T-helper 1 cell treated with Interleukin-12 subunit alpha and Interleukin-12 subunit beta and Interleukin-4 antibody, amounts not matched to agents 30 ng/mL and 1 ng/mL, for 36 hours (primary cell): ENCODE measurements around the gene ABCD3. TPM values are rescaled to one million over a fixed set of nuclear protein-coding genes. Genes with fewer than 3 reads are reported as not detected.

Experiments
- intact Hi-C: fragments of 100-400 bp; cut with micrococcal nuclease; formaldehyde crosslinking; loops from one replicate; pipeline ENCODE4 v1.15.1; 2024
- total RNA-seq: library from RNA; stranded (reverse); gene quantifications from 2 replicates; pipeline ENCODE4 v1.2.3, GENCODE V29; 2022

ABCD3 gene
- total RNA-seq, 1 donor from 2014 or later = 23.6 TPM

DNA sequence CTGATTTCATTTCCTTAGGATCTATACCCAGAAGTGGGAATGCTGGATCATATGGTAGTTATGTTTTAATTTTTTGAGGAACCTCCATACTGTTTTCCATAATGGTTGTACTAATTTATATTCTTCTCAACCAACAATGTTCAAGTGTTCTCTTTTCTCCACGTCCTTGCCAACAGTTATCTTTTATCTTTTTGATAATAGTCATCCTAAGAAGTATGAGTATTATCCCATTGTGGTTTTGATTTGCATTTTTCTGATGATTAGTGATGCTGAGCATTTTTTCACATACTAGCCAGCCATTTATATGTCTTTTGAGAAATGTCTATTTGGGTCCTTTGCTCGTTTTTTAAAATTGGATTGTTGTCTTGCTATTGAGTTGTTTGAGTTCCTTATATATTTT, 38.5 kb downstream of the ABCD3 start:
- intact Hi-C loops = no loop called here

DNA sequence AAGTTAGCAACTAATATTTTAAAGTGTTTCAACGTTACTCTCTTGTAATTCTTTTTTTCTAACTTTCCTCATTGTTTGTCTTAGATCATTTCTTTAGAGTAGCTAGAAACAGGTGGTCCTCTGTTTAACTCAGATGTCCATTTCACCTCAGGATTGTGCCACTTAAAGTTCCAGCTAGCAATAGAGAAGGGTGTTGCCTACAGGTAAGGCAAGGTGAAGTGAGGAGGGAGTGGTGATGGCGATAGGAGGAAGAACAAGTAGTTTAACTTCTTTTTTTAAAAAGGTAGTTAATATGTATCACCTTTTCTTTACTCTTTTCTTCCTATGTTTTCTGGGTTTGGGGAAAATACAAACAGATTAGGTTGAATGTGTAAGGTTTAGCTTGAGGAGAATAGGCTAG, 44.4 kb downstream of the ABCD3 start:
- intact Hi-C loops = loop anchor here (1.0 to 10.0 kb wide), 5 partner anchors 125 to 583 kb away; partner anchors contain the start of genes ARHGAP29 and DNTTIP2

DNA sequence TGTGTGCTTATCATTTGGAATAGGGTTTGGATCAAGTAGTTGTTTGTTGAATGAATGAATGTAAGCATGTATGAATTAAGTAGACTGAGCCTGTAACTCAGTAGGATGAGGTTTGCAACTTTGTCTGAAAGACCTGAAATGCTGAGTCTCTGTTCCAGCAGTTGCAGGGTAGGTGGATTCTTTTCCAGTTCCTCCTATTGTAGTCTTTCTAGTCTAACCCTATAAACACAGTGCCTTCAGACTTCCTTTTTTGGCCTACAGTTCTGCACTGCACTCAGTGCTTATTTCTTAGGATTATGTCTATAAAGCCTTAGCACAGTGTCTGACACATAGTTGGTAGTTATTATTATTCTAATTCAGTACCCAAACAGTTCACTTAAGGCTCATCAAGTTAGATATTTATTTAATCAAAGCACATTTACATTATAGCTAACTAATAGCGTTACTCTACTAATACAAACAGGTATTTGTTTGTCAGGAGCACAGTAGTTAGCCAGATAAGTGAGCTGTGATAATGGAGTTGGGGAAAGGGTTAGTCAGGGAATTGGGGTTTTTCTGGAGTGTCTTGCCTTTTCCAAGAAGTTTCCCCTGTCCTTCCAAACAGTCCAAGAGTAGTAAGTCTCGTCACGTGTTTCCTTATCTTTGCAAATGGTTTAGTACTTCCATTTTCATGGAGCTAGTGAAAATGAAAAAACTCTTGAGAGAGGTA, 45.0 kb downstream of the ABCD3 start:
- intact Hi-C loops = loop anchor here (1.0 to 10.0 kb wide), 5 partner anchors 126 to 584 kb away; partner anchors contain the start of genes ARHGAP29 and DNTTIP2

DNA sequence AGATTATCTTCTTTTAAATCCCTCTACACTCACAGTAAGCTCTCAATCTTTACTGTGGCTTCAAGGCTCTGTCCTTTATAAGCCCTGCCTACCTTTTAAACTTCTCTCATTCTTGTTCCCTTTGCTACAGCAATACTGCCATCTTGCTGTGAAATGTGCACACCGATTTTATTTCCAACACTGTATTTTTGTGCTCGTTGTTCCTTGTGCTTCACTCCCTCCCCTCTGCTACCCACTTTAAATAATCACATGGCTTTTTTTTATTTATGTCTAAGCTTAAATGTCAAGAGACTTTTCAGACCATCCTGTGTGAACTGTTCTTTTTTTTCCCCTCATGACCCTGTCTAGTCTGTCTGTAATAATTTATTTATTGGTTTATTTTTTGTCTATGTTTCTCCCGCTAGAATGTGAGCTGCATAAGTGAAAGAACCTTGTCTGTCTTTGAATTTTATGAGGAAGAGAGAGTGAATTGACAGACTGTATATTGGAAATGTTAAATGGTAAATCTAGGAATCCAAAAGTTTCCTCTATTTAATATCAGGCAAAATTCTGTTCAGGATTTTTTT, 45.7 kb downstream of the ABCD3 start:
- intact Hi-C loops = loop anchor here (1.0 to 10.0 kb wide), 5 partner anchors 127 to 585 kb away; partner anchors contain the start of genes ARHGAP29 and DNTTIP2

DNA sequence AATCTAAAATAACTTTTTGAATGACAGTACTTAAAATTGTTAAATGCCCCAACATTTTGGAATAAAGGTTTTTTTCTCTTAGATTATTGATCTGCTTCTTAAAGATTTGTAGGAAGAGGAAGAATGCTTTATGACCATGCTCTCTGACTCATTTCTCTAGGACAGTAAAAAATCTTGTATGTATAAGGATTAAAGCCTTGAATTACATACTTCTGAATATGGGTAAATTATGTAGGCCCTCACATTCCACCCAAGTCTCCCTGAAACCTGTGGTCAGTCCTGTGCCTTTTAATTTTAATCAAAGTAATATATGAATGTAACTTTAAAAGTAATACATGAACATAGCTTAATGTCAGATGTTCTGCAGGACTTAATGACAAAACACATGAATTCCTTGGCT, 50.5 kb downstream of the ABCD3 start:
- intact Hi-C loops = loop anchor here (10.0 kb wide), 1 partner anchor 234 kb away; the partner anchor contains the start of gene ARHGAP29

DNA sequence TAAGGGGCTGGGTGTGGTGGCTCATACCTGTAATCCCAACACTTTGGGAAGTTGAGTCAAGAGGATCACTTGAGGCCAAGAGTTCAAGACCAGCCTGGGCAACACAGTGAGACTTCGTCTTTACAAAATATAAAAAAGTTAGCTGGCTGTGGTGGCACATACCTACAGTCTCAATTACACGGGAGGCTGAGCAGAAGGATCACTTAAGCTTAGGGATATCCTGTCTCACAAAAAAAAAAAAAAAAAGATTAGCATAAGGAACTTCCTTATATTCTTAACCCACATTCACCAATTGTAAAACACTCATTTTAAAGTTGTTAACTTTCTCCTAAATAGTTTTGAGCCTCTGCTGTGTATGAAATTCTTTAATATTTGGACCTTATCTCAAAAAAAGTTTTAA, 53.1 kb downstream of the ABCD3 start:
- intact Hi-C loops = no loop called here

DNA sequence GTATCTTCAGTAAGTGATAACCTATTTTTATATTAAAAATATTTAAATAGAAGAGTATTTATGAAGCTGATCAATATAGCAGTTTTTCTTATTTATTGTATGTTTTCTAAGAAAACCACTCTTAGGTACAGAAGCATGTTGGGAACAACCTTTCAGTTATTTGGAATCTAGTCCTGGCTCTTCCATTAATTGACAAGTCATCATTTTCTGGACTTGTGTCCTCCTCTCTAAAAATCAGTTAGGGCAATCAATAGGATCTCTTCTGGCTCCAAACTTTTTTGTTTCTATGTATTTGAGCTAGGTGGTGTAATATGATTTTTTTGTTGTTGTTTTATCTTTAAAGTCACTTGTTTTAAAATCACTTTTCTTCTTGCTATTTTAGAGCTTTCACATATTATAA, 57.0 kb downstream of the ABCD3 start:
- intact Hi-C loops = no loop called here

DNA sequence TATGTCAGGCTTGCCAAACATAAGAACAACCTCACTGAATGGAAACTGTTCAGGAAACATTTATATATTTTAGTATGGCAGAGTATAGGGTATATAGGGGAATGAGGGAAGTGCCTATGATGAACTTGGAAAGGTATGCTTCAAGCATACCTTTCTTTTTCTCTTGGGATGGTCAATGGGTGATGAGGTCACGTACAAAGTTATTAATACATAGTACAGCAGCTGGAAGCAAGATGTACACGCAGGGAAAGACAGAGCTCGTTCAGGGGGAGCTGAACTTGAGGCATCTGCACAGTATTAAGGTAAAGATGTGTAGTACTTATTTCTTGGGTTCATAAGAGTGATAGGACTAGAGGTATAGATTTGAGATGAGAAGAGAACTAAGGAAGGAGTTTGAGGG, 61.5 kb downstream of the ABCD3 start:
- intact Hi-C loops = loop anchor here (2.0 to 5.0 kb wide), 2 partner anchors 417 to 563 kb away; no protein-coding TSS in a partner anchor

DNA sequence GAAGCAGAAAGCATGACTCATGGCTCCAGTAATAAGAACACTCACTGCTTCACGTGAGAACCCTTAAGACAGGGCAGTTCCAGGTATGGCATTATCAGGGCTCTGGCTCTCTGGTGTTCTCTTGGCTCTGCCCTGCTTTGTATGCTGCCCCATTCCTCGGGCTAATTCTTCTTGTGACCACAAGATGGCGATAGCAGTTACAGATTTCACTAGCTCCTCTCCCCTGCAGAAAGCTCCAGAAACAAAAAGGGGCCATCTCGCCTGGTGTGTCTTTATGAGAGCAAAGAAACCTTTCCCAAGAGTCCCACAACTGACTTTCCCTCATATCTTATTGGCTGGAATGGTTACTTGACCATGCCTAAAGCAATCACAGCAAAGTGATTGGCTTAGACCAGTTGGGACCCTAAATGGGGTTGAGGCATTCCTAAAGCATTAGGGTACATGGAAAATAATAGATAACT, 63.3 kb downstream of the ABCD3 start:
- intact Hi-C loops = loop anchor here (1.0 to 5.0 kb wide), 4 partner anchors 325 to 561 kb away; no protein-coding TSS in a partner anchor

DNA sequence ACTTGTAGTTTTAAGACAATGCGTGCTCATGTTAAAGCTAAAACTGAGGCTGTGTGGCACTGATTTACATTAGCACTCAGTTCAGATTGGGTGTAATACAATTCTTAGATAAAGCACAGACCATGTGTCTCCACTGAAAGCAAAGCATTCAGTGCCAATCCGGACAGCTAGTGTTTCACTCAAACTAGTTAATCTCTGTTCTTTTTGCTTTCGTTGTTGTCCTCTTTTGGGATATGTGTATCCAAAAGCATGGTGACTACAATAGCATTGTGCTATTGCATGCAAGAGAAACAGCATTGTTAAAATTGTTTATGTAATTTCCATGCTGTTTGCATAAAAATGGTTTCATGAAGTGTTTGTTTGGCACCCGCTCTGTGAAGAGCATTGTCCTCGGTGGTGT, 68.8 kb downstream of the ABCD3 start:
- intact Hi-C loops = no loop called here

DNA sequence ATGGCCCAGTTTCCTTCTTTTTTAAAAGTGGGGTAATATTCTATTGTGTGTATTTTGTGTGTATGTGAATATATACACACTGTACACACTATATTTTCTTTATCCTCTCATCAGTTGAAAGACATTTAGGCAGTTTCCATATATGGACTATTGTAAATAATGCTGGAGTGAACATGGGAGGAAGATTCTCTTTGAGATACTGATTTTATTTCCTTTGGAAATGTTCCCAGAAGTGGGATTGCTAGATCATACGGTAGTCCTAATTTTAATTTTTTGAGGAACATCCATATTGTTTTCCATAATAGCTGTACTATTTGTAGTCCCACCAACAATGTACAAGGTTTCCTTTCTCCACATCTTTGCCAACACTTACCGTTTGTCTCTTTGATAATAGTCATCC, 72.4 kb downstream of the ABCD3 start:
- intact Hi-C loops = no loop called here

DNA sequence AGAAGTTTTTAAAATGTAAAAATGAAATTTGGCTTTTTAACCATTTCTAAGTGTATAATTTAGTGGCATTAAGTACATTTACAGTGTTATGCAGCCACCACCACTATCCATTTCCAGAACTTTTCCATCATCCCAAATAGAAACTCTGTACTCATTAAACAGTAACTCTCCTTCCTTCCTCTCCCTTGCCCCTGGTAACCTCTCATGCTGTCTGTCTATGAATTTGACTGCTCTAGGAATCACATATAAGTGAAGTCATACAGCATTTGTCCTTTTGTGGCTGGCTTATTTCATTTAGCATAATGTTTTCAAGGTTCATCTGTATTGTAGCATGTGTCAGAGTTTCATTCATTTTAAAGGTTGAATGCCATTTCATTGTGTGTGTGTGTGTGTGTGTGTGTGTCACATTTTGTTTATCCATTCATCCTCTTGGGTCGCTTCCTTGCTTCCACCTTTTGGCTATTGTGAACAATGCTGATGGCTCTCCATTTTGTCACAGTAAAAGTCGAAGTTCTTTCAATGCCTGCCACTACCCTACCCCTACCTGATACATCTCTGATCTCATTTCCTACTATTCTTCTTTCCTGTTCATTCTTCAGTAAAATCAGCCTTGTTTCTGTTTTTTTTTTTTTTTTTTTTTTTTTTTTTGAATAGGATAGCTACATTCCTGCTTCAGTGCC, 78.0 kb downstream of the ABCD3 start:
- intact Hi-C loops = no loop called here

DNA sequence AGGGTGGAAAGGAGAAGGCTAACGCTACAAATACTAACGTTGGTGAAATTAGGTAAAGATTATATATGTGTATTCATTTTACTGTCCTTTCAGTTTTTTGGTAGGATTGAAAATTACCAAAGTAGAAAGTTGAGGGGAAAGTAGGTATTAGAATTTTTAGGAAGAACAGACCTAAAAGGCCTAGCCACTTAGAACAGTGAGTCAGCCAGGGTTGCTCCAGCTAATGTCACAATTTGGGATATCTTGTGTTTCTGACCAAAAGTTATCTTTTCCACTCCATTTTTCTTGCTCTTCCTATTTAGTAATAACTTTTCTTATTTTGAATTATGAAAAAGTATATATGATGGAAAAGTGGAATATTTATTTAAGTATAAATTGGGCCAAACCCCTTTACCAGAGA, 83.2 kb downstream of the ABCD3 start:
- intact Hi-C loops = no loop called here

DNA sequence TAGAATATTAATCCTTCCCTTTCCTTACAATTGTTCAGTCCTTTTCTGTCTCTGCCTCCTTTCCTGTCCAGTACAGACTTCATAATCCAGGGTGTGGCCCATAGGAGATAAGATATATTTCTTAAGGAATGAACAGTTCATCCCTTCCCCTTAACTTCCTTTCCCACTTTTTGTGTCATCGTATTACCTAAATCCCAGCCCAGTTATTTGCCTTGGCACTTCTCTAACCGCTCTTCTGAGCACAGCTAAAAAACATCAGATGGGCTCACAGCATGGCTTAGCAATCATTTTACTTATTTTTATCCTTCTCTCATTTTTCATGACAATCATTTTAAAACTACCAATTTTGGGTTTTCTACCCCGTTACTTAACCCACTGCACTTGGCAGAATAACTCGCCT, 83.7 kb downstream of the ABCD3 start:
- intact Hi-C loops = no loop called here

DNA sequence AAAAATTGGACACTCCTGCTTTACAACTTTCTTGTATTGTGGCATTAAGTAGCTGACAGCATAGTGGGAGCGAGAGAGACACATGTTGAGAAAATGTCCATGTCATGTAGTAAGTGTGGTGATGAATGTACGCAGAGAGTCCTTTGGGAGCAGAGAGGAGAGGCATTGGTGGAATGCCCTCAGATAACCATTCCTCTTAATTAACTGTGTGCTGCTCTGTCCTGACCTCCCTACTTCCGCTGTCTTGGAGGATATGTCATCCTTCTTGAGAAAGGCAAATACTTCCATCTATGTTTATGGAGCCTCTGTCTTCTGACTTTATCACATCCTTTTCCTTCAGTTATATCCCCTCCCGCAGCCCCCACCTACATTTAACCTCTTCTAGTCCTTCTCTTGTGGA, 85.0 kb downstream of the ABCD3 start:
- intact Hi-C loops = no loop called here

DNA sequence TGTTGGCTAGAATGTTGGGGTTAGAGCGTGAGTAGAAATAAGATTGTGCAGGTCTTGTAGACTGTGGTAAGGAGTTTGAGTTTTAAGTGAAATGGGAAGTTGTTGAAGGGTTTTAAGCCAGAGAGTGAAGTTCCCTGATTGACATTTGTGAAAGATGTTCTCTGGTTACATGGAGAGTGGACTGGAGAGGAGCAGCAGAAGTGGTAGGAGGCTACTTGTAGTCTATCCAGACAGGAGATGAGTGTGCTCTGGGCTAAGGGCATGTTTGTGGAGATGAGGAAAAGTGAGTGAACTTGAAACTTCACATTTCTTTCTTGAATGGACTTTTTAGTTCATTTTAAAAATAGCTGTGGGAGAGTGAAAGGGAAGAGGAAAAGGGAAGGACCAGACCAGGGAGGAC, 86.4 kb downstream of the ABCD3 start:
- intact Hi-C loops = no loop called here

DNA sequence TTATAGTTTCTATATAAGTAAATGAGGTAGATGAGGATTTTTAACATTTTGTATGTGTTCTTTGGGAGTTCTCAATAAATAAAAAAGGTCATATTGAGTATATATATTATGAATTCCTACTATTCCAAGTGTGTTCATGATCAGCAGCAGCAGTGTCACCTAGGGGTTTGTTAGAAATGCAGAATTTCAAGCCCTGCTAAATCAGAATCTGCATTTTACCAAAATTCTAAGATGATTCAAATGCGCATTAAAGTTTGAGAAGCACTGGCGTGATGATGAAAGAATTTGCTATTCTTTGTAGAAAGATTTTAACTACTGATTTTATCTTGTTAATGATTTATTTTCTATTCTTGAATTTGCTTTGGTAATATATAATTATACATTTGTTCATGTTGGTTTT, 94.6 kb downstream of the ABCD3 start:
- intact Hi-C loops = no loop called here

DNA sequence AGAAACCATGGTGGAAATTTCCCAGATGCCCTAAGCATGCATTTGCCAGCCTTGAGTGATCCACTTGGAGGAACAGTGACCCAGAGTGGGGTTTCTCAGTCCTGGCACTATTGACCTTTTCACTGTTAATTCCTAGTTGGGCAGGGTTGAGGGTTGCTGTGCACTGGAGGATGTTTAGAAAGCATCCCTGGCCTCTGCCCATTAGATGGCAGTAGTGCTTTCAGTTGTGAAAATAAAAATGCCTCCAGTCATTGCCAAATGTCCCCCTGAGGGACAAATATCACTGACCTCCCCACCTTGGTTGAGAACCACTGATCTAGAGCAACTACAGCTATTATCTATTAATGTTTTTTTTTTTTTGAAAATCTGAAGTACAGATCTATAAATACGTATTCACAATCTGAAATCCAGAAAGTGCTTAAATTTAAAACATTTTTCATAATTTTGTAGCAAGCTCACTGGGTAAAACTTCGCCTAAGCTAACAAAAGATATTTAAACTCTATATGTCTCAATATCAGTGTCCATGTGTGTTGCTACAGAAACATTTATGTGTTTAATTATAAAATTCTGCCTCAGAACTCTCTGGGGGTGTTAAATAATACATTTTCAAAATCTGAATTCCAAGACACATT, 96.0 kb downstream of the ABCD3 start:
- intact Hi-C loops = loop anchor here (1.0 to 2.0 kb wide), 3 partner anchors 288 to 529 kb away; no protein-coding TSS in a partner anchor

DNA sequence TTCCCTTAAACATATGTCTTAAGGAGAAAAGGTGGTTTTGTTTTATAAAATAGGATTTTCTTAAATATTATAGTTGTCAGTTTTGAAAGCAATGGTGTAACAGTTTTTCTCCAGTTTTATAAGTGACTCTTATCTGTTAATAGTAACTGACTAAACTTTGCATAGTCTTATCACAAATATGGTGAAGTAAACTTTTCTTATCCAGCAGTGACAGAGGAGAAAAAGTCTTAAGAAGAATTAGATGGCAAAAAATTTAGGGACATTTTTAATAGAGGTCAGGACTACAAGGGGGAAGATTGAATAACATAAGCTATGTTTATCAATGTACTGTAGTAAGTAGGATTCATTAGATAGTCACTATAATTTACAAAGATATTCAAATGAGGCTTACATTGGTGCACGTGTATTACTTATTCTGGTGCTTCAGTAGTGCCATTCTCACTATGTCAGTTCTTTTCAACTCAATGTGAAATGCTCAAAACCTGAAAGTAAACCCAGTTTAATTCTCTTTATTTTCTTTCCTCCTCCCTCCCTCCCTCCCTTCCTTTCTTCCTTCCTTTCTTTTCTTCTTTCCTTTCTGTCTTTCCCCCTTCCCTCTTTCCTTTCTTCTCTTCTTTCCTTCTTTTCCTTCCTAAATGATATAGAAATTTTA, 97.2 kb downstream of the ABCD3 start:
- intact Hi-C loops = loop anchor here (2.0 kb wide), 1 partner anchor 527 kb away; no protein-coding TSS in a partner anchor

DNA sequence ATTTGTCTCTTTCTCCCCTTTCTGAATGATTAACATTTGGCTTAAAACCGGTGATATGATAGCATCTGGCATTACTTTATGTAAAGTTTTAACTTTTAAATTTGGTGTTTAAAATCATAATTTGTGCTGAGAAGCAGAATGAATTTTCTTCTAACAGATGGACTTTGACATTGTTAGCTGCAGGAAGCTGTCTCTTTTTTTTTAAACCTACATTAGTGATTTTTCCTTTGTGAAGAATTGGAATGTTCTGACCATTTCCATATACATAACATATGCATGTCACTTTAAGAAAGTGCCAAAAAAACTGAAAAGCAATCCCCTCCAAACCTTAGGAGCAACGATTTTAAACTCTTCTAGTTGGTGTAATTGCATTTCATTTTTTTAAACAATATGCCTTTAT, 101.2 kb downstream of the ABCD3 start:
- intact Hi-C loops = no loop called here

DNA sequence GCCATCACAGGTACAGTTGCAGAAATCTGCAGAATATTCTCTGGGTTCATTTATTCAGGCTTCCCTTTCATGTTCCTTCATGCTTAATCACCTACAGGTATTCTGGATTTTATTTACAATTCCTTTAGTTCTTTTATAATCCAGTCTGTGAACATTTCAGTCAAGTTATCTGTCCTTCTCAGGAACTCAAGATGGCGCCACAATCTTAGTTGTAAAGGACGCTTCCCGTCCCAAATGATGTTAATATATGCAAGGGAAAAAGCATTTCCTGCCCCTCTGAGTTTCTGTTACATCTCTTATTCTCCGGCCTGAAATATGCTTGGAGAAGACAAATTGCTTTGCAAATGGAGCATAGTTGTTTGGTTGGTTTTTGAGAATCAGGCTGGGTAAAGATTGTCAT, 104.1 kb downstream of the ABCD3 start:
- intact Hi-C loops = loop anchor here (1.0 kb wide), 1 partner anchor 521 kb away; no protein-coding TSS in a partner anchor
